ENCODE measurements around the gene CMTM8. TPM values are rescaled to one million over a fixed set of nuclear protein-coding genes. Genes with fewer than 3 reads are reported as not detected.

The CMTM8 gene
- total and polyA plus RNA-seq, 10 of the 15 experiments (the other 5 are each of a cell fraction or from before 2014, with no cell fraction given) = 0.11 to 0.23 TPM; not detected in 8

- Histone ChIP-seq H3K79me2 (ENCODE audit: control insufficient read depth, insufficient read depth, low read length) (no peaks in the 10 kb centered on the region), H2AFZ (ENCODE audit: control insufficient read depth, low read depth, low read length) (no peak overlapping the region), H3K9me3 (replicated peaks; ENCODE audit: control insufficient read depth, insufficient read depth, low read length) (no peaks in the 10 kb centered on the region), H3K4me1 (ENCODE audit: control insufficient read depth, insufficient read depth, low read length) (no peaks in the 10 kb centered on the region), H3K36me3 (ENCODE audit: control insufficient read depth in 2 of 2, insufficient read depth in 2 of 2, low read length in 1 of 2) (no peaks in the 10 kb centered on the region), H4K20me1 (ENCODE audit: control insufficient read depth, insufficient read depth) (no peaks in the 10 kb centered on the region), H3K27me3 (replicated peaks in 1 of 2; ENCODE audit: control insufficient read depth in 2 of 2, insufficient read depth in 2 of 2, low read length in 1 of 2) (no peaks in the 10 kb centered on the region), H3K27ac (ENCODE audit: control insufficient read depth, insufficient read depth) (no peak overlapping the region), H3K4me2 (ENCODE audit: control insufficient read depth, insufficient read depth) (no peak overlapping the region), H3K9ac (ENCODE audit: control insufficient read depth, insufficient read depth, low read length) (no peak overlapping the region), H3K4me3 (no peak overlapping the region)
- ChIA-PET CTCF (no interaction called here), SMC1A (ENCODE audit: uncharacterized antibody, unreplicated experiment) (interaction anchor here (0.7 kb wide), 1 partner anchor 98 kb away, joined by 3 read pairs; no protein-coding TSS in a partner anchor), RAD21 (ENCODE audit: unreplicated experiment) (interaction anchor here (0.5 to 0.6 kb wide), 2 partner anchors 12 to 127 kb away, joined by 3 read pairs; no protein-coding TSS in a partner anchor), POLR2A (no interaction called here)
- FAIRE-seq (no peak), ATAC-seq (peak; percentile 71), DNase-seq (ENCODE audit: low read depth, low spot score) (no peak)
- in situ Hi-C loops (cut with MboI) = no loop called here
- 18% methylated on average over 7 of the region's 7 CpGs for WGBS (ENCODE audit: insufficient coverage, insufficient replicate concordance, low lambda C conversion rate, missing lambda C conversion rate)
- no TSS peak for BruUV-seq (replicated peaks)
- peak; percentile 7; the same call in 1 of the 2 replicates for TF ChIP-seq RAD21 (IDR thresholded peaks at IDR 0.05; ENCODE audit: insufficient read depth, low read depth, low read length)
- TF ChIP-seq TBL1XR1 (IDR thresholded peaks at IDR 0.05; ENCODE audit: low read depth, low read length) = no peak
- TF ChIP-seq CTCF (IDR thresholded peaks at IDR 0.05 in 2 of 3, conservative IDR thresholded peaks at IDR 0.05 in 1 of 3; ENCODE audit: control insufficient read depth in 2 of 3, extremely low read depth in 1 of 3, insufficient read depth in 1 of 3, low read depth in 3 of 3, low read length in 3 of 3) = peak in 1 of 3 experiments; percentile 6; a peak in 2 of 6 replicates
- intact Hi-C loops (cut with micrococcal nuclease; ENCODE audit: unreplicated experiment) = loop anchor here (1.0 to 2.0 kb wide), 2 partner anchors 44 to 163 kb away; no protein-coding TSS in a partner anchor
Measured at GRCh38 chr3:32340611-32341365, 102.3 kb downstream of the CMTM8 start.
